ENCODE measurements around the gene HSPB6.

HSPB6 gene

DNA sequence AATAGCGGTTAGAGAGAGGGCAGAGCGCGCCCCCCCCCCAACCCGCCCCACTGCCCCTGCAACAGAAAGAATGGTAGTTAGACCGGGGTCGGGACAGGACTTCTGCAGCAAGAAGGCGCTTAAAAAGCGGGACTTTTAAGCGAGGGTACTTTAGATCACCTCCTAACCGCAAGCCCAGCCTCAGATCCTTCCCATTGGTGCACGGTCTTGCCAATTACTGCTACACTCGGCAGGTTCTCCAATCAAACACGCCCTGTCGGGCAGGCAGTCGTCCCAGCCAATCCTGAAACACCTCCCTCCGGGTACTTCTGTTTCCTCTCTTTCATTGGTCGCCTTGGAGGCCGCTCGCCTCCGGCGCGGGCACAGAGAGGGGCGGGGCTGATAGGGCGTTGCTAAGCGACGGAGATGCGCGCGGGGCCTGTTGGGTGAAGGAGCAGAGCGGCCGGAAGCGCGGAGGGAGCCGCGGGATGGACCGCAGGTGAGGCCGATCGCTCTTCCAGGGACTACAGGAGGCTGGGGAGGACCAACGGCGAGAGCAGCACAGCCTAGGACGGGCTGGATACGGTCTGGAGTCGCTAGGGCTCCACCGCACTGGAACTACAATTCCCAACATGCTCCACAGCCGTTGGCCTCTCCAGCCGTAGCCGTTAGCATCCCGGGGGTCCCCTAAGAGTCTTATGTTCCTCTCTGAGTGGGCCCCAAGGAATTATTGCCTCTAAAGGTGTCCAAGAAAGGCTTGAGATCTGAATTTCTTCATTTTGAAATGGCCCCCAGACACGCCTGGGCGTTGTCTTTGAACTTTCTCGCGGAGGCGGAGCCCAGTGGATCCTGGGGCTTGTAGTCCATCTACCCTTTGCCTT lies 1.1 kb upstream of the HSPB6 start, which contains the start of gene PROSER3:
Gene PROSER3, plus strand, starts transcription at position 428 of the 860 bp plus-strand sequence. Its CDS starts 40 bp downstream, at position 468.
- Histone ChIP-seq H3K9ac (ENCODE audit: low read length) (peak within 1 kb of the TSS; percentile 88), H3K27ac (ENCODE audit: low read length) (peak within 1 kb of the TSS; percentile 72), H3K4me1 (ENCODE audit: low read length) (peaks cover 13% of the 10 kb centered on the region), H4K20me1 (ENCODE audit: insufficient read depth, low read length) (peaks cover 3% of the 10 kb centered on the region), H3K4me3 (ENCODE audit: low read length) (peak within 1 kb of the TSS; percentile 79), H2AFZ (ENCODE audit: low read depth, low read length) (peak within 1 kb of the TSS; percentile 70), H3K4me2 (ENCODE audit: low read length) (peak within 1 kb of the TSS; percentile 81), H3K79me2 (ENCODE audit: low read length) (peaks cover 18% of the 10 kb centered on the region), H3K36me3 (replicated peaks; ENCODE audit: low read depth, low read length) (peaks cover 17% of the 10 kb centered on the region), H3K27me3 (ENCODE audit: low read depth, low read length) (no peaks in the 10 kb centered on the region), H3K9me3 (ENCODE audit: insufficient read depth, low read length) (no peaks in the 10 kb centered on the region)
- no peak for TF ChIP-seq EZH2phosphoT487 (IDR thresholded peaks at IDR 0.05; ENCODE audit: low read depth)
- TF ChIP-seq, protein P1, sequence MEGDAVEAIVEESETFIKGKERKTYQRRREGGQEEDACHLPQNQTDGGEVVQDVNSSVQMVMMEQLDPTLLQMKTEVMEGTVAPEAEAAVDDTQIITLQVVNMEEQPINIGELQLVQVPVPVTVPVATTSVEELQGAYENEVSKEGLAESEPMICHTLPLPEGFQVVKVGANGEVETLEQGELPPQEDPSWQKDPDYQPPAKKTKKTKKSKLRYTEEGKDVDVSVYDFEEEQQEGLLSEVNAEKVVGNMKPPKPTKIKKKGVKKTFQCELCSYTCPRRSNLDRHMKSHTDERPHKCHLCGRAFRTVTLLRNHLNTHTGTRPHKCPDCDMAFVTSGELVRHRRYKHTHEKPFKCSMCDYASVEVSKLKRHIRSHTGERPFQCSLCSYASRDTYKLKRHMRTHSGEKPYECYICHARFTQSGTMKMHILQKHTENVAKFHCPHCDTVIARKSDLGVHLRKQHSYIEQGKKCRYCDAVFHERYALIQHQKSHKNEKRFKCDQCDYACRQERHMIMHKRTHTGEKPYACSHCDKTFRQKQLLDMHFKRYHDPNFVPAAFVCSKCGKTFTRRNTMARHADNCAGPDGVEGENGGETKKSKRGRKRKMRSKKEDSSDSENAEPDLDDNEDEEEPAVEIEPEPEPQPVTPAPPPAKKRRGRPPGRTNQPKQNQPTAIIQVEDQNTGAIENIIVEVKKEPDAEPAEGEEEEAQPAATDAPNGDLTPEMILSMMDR (IDR thresholded peaks at IDR 0.05; ENCODE audit: low read depth, low read length) = no peak

DNA sequence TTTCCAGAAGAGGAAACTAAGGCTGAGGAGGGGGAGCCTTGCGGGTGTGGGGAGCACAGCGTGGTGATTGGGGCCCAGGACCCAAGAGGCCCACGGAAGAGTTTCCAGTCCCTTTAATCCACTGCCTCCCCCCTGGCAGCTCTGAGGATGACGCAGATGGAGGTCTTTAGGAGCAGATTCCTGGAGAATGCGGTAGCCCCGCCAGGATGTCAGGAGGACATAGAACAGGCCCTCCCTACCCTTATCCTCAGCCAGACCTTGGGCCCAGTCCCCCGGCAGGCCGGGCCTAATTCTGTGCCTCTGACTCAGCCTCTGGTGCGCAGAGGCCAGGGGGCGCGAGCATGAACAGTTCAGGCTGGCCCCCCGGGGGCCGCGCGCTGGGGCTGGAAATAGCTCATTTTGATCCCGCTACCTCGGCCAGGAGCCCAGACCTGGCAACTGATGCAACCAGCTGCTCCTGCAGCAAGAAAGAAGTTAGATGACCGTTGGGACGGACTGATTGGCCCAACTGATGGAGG lies 461 bp upstream of the HSPB6 start:
- Histone ChIP-seq H3K9ac (ENCODE audit: low read length) (peak overlapping the region; percentile 70), H3K36me3 (replicated peaks; ENCODE audit: low read depth, low read length) (peaks cover 17% of the 10 kb centered on the region), H3K27me3 (ENCODE audit: low read depth, low read length) (no peaks in the 10 kb centered on the region), H2AFZ (ENCODE audit: low read depth, low read length) (no peak overlapping the region), H3K4me2 (ENCODE audit: low read length) (peak overlapping the region; percentile 81), H3K9me3 (ENCODE audit: insufficient read depth, low read length) (no peaks in the 10 kb centered on the region), H3K4me3 (ENCODE audit: low read length) (peak overlapping the region; percentile 79), H3K79me2 (ENCODE audit: low read length) (peaks cover 18% of the 10 kb centered on the region), H4K20me1 (ENCODE audit: insufficient read depth, low read length) (peaks cover 3% of the 10 kb centered on the region), H3K4me1 (ENCODE audit: low read length) (peaks cover 13% of the 10 kb centered on the region), H3K27ac (ENCODE audit: low read length) (peak overlapping the region; percentile 48)
- TF ChIP-seq, protein P1 (IDR thresholded peaks at IDR 0.05; ENCODE audit: low read depth, low read length) = no peak
- no peak for TF ChIP-seq EZH2phosphoT487 (IDR thresholded peaks at IDR 0.05; ENCODE audit: low read depth)

DNA sequence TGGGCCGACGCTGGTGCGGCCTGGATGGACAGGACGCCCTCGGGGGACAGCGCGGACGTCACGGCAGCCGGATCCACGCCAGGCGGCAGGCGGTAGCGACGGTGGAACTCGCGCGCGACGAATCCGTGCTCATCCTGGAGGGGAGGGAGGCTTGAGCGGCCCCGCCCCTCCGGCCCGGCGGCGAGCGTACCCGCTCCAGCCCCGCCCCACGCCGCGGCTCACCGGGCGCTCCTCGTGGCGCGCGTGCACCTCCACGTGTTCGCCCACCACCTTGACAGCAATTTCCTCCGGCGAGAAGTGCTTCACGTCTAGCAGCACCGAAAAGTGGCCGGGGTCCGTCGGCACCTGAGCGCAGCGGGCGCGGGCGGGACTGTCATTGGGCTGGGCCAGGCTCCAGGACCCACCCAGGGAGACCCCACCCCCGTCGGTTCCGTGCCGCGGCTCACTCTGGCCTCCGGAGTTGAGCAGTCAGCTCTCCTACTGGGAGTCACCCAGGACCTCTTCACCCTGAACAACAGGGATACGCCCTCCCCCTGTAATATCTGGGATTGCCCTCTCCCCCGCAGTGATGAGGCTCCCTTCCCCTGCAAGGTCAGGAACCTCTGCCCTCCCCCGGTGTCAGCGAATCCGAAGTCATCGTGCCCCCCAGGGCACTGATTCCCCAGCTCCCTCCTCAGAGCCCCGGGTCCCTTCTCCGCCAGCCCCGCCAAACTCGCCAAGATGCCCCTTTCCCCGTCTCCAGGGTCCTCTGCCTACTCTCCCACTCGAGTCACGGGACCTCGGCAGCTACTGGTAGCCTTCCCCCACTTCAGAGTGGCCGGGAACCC lies 1.1 kb downstream of the HSPB6 start:
- H4K20me1 ChIP-seq (ENCODE audit: insufficient read depth, low read length) = peaks cover 3% of the 10 kb centered on the region
- no peak overlapping the region for H2AFZ ChIP-seq (ENCODE audit: low read depth, low read length)
- H3K4me2 ChIP-seq (ENCODE audit: low read length) = no peak overlapping the region
- no peak overlapping the region for H3K4me3 ChIP-seq (ENCODE audit: low read length)
- H3K27ac ChIP-seq (ENCODE audit: low read length) = no peak overlapping the region
- no peaks in the 10 kb centered on the region for H3K9me3 ChIP-seq (ENCODE audit: insufficient read depth, low read length)
- peaks cover 13% of the 10 kb centered on the region for H3K4me1 ChIP-seq (ENCODE audit: low read length)
- TF ChIP-seq EZH2phosphoT487 (IDR thresholded peaks at IDR 0.05; ENCODE audit: low read depth) = no peak
- TF ChIP-seq, protein P1 (IDR thresholded peaks at IDR 0.05; ENCODE audit: low read depth, low read length) = no peak
- H3K9ac ChIP-seq (ENCODE audit: low read length) = no peak overlapping the region
- no peaks in the 10 kb centered on the region for H3K27me3 ChIP-seq (ENCODE audit: low read depth, low read length)
- H3K79me2 ChIP-seq (ENCODE audit: low read length) = peaks cover 18% of the 10 kb centered on the region
- peaks cover 7% of the 10 kb centered on the region for H3K36me3 ChIP-seq (replicated peaks; ENCODE audit: low read depth, low read length)
